ENCODE results near the gene LSM14B.

LSM14B gene

DNA sequence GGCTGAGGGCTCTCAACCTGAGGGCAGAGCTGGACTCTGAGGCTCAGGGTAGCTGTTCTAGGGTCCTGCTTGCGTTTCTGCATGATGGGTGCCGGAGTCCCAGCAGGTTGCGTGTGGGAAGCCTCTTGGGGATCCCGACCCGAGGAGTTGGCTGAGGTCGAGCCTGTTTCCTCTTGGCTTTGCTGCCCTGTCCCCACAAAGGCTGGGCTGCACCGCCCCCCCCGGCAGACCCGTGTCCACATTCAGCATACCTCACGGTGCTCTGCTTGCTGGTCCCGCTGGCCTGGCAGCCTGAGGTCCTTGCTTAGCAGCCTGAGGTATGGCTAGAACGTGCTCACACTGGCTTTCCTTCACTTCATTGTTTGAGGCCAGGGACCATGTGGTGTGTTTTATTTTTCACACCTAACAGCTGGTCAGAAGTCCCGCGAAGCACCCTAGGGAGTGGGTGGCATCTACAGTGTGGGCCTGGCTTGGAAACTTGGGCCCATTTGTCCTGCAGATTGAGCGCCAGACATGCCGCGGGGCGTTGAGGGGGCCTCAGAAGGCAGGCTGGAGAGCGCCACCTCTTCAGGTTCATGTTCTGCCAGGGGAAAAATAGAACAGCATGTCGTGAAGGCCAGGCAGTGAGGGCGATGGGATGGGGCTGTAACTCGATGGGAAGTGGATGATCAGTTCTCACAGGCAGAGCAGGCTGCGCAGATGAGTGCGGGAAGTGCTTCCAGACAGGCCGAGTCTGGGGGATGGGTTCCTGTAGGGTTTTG, 9.5 kb downstream of the LSM14B start:
- no peak overlapping the region for H3K4me3 ChIP-seq (ENCODE audit: low read depth, low read length)

- H3K4me3 ChIP-seq (ENCODE audit: low read depth, low read length): no peak overlapping the region
Measured at GRCh38 chr20:62132421-62132820, 10.1 kb downstream of the LSM14B start.

- no peak overlapping the region for H3K4me3 ChIP-seq (ENCODE audit: low read depth, low read length)
Measured at GRCh38 chr20:62133051-62133845, 11.0 kb downstream of the LSM14B start.

GRCh38 chr20:62133864-62134263, 11.6 kb downstream of the LSM14B start:
- no peak overlapping the region for H3K4me3 ChIP-seq (ENCODE audit: low read depth, low read length)

- H3K4me3 ChIP-seq (ENCODE audit: low read depth, low read length): no peak overlapping the region
Measured at GRCh38 chr20:62134735-62135231, 12.5 kb downstream of the LSM14B start.

DNA sequence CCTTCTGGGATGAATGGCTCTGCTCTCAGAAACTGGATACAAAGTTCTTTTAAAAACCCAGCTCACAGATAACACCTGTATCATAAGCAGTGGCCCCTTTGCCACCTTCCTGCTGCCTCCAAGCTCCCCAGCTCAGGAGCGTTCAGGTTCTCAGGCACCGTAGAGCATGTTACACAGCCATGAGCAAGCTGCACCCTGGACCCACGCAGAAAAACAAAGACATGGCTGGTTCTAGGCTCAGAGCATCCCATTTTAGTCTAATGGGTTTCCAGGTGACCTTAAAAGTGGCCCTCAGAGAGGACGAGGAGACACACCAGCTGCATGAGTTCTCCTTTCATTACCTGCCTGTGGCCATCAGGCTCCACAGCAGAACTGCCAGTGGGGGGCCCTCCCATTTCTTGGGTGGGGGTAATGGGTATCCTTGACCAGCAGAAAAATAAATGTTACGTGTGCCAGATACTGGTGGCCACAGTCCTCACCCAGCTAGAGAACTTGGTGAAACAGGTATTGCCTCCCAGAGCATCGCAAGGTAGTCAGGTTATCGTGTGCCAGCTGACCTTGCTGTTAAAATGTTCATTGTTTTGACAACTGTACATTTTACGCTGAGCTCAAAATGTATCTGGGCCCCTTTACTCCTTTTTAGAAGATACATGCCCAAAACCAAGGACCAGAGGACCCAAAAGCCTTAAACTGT, 13.4 kb downstream of the LSM14B start:
- H3K4me3 ChIP-seq (ENCODE audit: low read depth, low read length): no peak overlapping the region

DNA sequence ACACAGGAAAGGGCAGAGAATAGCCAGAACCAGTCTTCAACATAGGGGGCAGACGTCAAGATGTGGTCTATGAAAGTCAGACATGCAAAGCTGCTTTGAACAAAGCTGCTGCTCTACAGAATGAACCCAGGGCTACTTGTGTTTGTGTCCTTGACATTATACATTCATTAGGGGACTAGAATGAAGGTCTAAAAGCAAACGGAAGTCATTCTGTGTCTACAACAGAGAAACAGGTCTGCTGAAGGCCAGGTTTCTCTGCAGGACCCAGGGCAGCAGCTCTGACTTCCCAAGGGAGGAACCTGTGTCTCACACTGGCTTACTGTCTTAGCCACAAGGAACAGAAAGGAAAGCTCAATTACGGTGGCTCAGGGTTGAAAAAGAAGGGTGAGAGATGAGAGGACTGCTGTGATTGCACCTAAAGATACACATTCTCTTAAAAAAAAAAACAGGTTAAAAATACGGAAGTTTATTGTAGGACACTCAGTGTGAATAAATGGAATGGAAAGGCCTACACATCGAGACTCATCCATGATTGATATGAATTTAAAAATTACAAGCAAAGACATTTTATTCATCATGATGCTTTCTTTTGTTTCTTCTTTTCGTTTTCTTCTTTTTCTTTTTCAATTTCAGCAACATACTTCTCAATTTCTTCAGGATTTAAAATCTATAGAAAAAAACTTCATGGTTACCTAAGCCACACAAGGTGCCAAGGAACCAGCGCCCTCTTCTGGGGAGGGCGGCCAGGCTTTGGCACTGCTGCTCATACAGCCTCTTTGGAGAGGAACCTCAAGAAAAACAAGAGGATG, 14.2 kb downstream of the LSM14B start:
- no peak overlapping the region for H3K4me3 ChIP-seq (ENCODE audit: low read depth, low read length)

- H3K4me3 ChIP-seq (ENCODE audit: low read depth, low read length): no peak overlapping the region
Measured at GRCh38 chr20:62137092-62137384, 14.8 kb downstream of the LSM14B start.

GRCh38 chr20:62137478-62138203, 15.4 kb downstream of the LSM14B start:
- no peak overlapping the region for H3K4me3 ChIP-seq (ENCODE audit: low read depth, low read length)

DNA sequence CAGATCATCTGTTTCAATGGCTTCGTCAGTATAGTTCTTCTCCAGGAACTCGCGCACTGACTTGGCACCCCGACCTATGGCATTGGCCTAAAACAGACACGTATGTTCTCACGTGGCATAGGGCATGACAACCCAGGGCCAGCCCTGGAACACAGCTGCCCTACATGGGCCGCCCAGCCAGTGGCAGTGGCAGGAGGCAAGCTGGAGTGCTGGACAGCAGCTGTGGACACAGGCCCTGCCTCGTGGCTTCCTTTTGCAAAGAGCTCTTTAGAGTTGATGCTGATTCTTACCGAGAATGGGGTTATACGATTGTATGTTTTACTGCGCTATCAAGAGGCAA, 15.9 kb downstream of the LSM14B start:
- H3K4me3 ChIP-seq (ENCODE audit: low read depth, low read length): no peak overlapping the region

- no peak overlapping the region for H3K4me3 ChIP-seq (ENCODE audit: low read depth, low read length)
Measured at GRCh38 chr20:62138912-62139311, 16.6 kb downstream of the LSM14B start.

- no peak overlapping the region for H3K4me3 ChIP-seq (ENCODE audit: low read depth, low read length)
Measured at GRCh38 chr20:62139636-62140035, 17.4 kb downstream of the LSM14B start.

GRCh38 chr20:62141043-62141396, 18.7 kb downstream of the LSM14B start:
- H3K4me3 ChIP-seq (ENCODE audit: low read depth, low read length): no peak overlapping the region

DNA sequence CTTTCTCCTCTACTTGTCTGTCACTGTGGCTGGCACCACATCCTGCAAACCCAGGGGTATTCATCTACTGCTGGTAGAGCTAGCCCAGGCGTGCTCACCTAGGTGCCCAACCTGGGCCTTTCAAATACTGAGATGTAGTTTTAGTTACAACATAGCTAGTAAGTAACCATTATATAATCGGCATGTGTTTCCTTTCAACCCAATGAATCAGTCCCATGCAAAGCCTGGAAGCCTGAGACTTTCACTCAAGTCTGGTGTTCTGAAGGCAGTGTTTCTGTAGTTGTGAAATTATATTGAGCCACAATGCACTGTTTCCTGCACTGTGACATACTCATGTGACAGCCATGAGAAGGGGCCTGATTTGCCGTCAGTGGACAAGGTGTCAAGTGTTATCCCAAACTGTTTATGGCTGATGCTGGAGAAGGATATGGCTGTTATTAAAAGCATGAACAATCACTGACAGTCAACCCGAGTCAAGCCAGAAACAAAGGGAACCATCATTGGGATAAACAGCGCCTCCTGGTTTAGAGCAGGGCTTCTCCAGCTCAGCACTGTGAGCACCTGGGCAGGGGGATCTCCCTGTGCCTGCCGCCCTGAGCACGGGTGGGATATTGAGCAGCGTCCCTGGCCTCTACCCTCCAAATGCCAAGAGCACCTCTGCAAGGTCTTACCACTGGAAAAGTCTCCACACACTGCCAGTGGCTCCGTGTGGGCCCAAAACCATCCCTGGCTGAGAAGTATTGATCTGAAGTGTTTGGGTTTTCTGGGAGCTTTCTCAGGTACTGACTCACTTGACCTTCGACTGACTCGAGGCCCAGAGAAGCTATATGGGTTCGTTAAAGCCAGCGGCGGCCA, 19.3 kb downstream of the LSM14B start:
- peak overlapping the region; percentile 78 for H3K4me3 ChIP-seq (ENCODE audit: low read depth, low read length)

- H3K4me3 ChIP-seq (ENCODE audit: low read depth, low read length): peak overlapping the region; percentile 78
Measured at GRCh38 chr20:62142252-62143080, 20.2 kb downstream of the LSM14B start.

- H3K4me3 ChIP-seq (ENCODE audit: low read depth, low read length): peak within 1 kb of the TSS; percentile 78
Measured at GRCh38 chr20:62143081-62143956, 21.0 kb downstream of the LSM14B start, which contains the start of the genes PSMA7 and SS18L1. Gene PSMA7 (minus strand): TSS chr20:62143394. CDS start chr20:62143303, 91 bp downstream. Gene SS18L1 (plus strand): TSS chr20:62143769. CDS start chr20:62143821, 52 bp downstream.
